ENCODE measurements around the gene ATXN7L1.

The ATXN7L1 gene

DNA sequence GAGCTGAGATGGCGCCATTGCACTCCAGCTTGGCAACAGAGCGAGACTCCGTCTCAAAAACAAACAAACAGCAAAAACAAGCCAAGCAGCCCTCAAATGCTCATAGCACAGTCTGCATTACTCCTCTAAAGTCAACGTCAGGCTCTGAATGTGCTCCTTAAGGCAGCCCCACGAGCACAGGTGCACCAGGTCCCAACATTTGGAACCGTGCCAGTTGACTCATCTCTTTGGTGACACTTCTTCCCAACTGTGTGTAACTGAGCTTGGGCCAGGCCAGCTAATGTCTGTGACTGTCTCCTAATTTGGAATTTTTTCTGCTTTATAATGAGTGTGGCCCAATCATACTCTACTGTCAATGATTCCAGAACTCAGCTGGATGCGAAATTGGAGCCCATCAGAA lies 228.8 kb downstream of the ATXN7L1 start:
- DNase-seq (ENCODE audit: low read depth in 2 of 2): peak in 1 of 2 donors; percentile 9

DNA sequence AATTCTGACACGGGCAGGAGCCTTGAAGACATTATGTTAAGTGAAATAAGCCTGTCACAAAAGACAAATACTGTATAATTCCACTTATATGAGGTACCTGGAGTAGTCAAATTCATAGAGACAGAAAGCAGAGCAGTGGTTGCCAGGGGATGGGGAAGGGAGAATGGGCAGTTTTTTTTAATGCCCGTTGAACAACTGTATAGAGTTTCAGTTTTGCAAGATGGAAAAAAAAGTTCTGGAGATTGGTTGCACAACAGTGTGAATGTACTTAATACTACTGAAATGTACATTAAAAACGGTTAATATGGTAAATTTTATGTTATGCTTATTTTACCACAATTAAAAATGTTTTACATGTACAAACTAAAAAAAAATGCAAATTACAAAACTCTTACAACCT lies 231.5 kb downstream of the ATXN7L1 start:
- DNase-seq (ENCODE audit: low read depth in 2 of 2): no peak

DNA sequence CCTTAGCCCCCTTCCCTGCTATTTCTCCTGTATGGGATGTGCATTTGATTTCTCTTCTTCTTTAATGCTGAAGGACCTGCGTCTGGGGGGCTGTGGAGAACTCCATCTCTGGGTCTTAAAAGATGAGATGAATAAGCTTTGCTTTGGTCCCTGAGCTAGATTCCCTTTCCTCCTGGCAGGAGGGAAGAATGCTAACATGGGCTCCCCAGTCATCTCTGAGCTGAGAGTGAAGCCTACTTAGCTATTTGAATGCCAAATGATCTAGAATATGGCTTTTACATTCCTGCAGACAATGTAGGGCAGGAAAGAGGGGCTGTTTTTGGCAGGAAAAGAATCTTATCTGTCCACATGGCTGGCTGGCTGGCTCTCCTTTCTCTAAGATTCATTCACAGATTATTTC lies 232.5 kb downstream of the ATXN7L1 start:
- DNase-seq (ENCODE audit: low read depth in 2 of 2): no peak

DNA sequence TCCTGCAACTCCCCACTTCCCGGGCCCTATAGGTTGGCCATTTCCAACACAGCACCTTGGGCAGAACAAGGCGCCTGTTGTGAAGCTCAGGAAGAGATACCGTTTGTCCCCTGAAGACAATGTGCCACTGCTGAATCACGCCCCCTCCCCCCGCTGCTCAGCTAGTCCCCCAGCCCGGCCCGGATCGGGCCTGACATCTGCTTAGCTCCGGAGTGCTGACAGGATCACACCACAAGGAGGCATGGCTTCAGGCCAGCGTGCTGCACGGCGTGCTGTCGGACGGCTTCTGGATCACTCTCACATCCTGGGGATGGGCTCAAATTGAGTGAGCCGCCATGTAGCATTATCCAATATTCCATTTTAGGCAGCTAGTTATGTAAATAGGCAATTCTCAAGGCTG lies 233.0 kb downstream of the ATXN7L1 start:
- DNase-seq (ENCODE audit: low read depth in 2 of 2): no peak

DNA sequence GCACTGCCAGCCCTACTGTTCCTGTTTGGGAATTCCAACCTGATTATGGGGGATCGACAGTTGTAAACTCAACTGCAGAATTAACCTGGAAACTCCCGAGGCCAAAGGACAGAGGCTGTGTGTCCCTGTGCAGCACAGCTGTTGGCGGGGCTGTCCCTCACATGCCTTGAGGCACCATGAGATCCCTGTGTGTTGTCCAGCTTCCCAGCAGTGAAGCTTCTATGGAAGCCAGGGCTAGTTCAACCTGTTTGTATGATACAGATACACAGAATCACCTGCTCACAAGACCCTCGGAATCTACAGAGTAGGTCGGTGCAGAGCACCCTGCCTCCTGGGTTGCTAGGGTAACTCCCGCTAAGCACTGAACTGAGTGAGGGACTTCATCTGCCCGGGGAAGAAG lies 234.1 kb downstream of the ATXN7L1 start:
- no peak for DNase-seq (ENCODE audit: low read depth in 2 of 2)

DNA sequence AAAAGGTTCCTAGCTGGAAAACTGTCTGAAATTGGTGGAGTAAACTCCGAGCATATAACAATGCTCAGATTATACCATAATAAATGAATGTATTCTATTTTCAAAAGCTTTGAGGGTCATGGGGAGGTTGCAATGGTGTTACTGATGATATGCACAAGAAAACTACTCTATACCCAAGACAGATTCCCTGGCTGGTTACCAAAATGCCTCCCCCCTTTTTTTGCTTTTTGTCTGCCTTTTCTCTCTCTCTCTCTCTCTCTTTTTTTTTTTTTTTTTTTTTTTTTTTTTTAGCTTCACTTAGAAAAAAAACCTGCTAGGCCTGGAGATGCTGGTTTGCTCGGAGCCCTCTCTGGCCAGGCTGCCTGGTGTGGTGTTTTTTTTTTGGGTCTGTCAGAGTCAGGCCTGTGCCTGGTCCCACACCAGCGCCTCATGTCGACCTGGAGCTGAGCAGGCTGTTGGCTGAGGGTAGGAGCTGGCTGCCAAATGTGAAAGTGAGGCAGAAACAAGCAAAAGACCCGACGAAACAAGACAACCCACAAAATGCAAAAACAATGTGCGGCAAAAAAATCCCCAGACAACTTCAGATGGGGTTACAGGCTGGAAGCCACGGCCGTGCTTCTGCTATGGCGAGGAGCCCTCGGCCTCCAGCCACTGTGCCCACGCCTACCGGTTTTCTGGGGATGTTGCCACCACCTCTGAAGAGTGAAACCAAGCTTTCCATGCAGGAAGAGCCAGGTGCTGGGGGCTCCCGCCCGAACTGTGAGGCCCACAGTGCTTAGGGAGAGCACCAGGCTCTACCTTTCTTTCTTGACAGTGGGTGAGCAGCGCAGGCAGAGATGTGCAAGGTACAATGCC lies 235.2 kb downstream of the ATXN7L1 start:
- DNase-seq (ENCODE audit: low read depth in 2 of 2): no peak

DNA sequence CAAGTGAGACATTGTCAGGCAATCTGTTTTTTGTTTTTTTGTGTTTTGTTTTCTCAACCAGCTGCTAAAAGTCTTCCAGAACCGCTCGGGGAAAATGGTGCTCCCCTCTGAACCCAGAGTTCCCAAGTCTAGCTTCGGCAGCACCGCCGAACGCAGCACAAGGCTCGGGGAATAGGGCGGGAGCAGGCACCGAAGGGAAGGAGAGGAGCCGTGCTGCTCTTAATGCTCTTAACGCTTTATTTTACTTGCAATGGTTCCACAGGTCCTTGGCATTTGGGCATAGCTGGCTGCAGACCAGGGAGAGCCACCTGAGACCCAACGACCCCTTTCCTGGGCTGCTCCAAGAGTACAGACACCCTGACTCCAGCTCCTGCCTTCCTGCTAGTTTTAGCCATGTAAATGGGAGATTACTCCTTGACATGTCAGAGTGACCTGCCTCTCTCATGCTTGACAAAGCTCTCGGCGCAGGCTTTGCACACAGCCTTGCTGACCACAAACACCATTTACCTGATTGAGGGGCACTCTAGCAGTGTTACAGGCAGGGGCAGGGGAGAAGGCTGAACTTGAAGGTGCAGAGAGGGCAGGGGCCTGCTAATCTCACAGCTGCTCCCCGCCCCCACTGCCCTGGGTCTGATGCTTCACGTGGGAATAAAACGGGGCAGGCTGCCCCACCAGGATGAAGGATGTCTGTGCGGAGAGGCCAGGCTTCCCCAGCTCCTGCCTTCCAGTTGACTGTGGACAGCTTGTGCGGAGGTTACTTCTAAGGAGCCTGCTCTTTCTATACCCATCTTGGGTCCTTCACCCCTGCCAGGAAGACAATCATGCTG lies 236.5 kb downstream of the ATXN7L1 start:
- DNase-seq (ENCODE audit: low read depth in 2 of 2): no peak

DNA sequence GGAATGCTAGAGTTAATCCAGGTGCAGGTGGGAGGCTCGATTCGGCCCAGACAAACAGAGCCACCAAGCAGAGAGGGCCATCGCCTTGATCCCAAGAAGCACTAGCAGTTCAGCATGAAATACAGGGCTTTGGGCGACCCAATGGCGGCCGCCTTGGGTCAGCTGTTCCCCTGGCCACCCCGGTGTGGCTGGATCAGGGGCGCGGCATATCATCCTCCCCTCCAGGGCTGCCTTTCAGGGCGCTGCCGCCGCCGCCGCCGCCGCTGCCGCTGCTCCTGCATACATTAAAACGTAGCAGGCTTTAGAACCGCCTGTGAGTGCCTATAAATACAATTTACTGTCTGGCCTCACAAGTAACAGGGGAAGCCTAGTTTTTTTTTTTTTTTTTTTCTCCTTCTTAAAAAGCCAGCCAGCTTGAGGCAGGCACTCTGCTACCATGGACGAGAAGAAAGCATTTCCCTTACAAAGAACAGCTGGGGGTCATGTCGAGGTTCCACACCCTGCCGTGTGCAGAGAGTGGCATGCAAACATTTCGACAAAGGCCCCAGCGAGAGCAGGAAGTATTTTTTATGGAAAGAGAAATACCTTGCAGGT lies 237.4 kb downstream of the ATXN7L1 start:
- no peak for DNase-seq (ENCODE audit: low read depth in 2 of 2)

DNA sequence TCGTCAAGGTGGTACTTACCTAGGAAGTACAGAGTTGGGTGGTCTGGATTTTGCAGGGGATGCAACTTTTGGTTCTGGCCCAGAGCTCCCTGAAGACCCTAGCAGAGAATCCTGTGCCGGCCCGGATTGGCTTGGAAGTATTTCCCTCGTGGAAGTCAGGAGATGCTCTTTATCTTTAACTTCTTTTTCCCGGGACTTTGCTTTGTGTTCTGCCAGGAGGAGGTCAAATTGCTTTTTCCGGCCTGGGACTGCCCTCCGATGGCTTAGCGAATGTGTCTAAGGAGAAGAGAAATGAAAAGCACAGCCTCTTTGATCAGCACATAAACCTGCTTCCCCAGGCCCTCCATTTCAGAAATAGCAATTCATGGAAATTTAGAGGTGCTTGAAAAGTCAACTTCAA lies 238.1 kb downstream of the ATXN7L1 start:
- no peak for DNase-seq (ENCODE audit: low read depth in 2 of 2)

DNA sequence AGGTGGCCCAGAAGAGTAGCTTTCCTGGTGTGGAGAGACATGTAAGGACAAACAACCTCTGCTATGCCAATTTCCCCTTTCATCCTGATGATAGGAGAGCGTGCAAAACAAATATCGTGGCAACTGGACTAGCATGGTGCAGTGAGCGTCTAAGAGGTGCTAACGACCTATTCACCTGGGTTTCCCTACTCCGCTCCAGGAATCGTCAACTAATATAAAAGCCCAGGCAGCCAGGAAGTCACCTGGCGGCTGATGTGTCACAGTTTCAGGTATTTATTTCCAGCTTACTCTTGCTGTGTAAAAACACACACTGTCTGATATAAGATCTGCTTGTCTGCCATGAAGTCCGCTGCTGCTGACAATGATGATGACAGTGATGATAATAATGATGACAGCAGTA lies 238.6 kb downstream of the ATXN7L1 start:
- no peak for DNase-seq (ENCODE audit: low read depth in 2 of 2)

DNA sequence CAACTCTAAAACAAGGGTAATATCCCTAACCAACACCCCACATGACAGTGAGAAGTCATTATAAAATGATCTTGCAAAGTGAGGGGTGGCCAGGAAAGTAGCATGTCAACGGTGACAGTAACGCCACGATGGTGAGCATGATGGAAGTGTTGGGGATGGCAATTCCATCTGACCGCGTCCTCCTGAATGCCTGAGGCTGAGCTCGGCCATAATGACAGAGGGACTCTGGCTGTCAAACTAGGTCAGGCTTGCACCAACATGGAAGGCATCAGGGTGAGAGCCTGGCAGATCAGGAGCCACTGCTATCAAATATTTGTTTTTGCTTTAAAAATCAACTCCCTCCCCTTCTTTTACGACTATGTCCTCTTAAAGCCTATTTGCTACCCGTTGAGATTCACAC lies 239.4 kb downstream of the ATXN7L1 start:
- DNase-seq (ENCODE audit: low read depth in 2 of 2): no peak

DNA sequence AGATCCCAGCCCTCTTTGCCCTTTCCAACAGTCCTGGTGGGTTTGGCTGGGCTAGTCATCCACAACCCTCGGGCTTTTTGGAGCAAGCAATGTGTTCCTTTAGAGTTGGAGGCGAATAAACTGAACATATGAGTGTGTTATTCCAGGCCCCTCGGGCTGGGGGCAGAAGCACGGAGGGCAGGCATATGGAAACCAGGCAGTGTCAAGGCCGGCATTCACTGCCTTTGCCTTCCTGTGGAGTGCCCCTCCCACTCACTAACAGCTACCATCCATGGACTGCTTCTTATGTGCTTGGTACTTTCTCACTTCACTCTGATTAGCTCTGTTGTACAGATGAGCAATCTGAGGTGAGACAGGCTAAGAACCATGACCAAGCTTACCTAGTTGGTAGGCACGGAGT lies 241.2 kb downstream of the ATXN7L1 start:
- DNase-seq (ENCODE audit: low read depth in 2 of 2): no peak

DNA sequence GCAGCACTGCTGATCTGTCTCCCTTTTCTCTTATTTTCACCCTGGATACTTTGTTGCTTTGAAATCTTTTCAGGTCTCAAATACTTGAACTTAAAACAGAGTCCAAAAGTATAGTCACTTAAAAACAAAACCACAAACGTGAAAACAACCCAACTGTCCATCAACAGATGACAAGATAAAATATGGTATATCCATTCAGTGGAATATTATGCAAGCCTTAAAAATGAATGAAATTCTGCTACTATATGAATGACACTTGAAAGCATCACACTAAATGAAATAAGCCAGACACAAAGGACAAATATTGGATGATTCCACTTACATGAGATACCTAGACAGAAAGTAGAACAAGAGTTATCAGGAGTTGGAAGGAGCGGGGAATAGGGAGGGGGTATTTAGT lies 250.4 kb downstream of the ATXN7L1 start:
- DNase-seq (ENCODE audit: low read depth in 2 of 2): no peak

DNA sequence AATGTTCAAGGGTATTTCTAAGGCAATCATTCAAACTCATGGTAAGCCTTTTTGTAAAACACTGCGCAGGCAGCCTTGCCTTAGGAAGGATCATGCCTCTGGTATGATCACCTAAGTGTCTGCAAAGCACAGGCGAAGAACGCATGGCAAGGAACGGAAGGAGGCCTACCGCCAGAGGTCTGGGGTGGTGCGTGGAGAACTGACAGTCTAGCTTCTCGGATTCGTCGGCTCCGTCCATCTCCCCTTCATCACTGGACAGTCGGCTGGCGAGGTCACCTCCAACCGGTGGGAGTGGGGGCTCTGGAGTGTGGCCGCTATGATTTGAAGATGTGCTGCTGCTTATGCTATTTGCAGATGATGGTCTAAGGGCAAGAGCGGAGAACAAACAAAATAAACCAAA lies 252.5 kb downstream of the ATXN7L1 start:
- DNase-seq (ENCODE audit: low read depth in 2 of 2): no peak

DNA sequence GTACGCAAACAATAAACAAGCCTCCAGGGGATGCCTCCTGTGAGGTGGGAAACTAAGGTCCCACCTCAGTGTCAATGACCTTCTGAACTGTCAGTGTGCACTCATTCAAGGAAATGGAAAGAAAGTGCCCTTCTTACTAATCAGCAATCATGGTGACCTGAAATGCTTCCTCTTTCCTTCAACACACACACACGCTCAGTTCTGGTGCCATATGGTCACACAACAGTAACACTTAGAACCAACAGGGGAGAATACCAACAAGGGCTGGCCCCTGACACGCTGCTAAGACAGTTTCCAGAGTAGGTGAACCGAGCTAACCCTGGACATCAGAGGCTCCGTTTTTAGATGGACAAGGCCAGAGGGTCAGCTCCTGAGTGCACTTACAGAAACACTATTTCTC lies 253.0 kb downstream of the ATXN7L1 start:
- DNase-seq (ENCODE audit: low read depth in 2 of 2): no peak

DNA sequence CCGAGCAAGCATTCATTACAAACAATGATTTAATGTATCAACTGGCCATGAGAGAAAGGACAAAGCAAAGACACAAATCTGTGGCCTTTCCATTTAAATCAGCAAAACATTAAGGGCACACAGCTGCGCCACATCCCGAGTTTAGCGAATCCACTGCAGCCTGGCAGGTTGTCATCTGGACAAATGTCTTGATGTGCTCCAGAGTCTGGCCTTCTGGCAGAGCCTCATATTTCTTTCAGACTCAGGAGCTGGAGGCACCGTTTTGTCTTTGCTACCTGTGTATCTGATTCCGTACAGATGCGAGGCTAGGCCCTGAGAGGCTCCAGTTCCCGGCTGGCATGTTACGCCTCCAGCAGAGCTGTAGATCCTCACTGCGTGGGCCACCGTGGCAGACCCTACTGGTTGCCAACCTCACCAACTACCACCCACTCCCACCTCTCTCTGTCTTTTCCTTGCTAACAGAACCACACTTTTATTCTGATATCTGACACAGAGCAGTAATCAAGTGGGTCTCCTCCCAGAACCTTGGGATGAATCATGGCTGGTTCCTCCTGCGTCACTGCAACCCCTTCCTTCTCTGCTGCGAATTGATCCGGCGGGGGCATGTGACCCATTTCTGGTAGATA lies 254.2 kb downstream of the ATXN7L1 start:
- no peak for DNase-seq (ENCODE audit: low read depth in 2 of 2)

DNA sequence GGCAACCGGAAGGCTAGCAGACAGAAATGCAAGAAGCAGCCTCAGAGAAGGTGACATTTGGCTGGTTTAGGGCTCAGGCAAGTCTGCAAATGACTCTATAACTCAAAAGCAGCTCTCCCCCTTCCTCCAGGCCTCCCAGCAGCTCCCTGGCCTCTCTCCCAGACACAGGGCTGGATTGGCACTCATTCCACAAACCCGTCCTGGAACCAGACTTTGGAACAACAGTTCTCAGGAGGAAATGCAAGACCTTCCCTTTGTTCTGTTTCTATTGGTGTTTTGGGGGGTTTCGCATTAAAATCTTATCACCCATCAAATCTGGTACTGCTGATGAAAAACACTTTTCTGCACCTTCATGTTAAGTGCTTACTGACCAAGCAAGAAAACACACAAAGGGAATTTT lies 254.8 kb downstream of the ATXN7L1 start:
- DNase-seq (ENCODE audit: low read depth in 2 of 2): no peak

DNA sequence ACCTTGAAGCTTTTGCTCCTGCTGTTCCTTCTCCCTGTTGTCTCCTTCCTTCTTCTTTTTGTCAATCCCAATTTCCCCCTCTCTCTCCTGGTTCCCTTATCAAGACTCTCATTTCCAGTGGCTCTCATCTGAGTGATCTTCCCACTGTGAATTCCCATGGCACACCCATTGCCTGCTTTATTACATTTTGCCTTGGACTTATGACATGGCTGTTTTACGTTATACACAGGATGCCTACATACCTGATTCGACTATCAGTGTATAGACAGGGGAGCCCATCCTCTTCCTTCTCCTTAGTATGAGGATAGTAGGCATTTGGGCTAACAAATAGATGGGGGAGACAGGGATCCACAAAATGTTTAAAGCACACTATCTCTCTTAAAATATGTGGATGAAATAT lies 255.2 kb downstream of the ATXN7L1 start:
- no peak for DNase-seq (ENCODE audit: low read depth in 2 of 2)

DNA sequence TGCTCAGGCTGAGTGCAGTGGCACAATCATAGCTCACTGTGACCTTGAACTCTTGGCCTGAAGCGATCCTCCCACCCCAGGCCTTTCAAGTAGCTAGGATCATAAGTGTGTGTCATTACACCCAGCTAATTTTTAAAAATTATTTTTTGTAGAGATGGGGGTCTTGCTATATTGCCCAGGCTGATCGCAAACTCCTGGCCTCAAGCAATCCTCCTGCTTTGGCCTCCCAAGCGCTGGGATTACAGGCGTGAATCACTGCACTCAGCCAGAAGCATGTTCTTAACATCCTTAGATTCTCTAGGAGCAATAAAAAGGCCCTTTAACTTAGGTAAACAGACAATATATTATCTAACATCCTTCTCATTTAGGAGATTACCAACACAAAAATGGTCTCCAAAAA lies 256.8 kb downstream of the ATXN7L1 start:
- DNase-seq (ENCODE audit: low read depth in 2 of 2): no peak

DNA sequence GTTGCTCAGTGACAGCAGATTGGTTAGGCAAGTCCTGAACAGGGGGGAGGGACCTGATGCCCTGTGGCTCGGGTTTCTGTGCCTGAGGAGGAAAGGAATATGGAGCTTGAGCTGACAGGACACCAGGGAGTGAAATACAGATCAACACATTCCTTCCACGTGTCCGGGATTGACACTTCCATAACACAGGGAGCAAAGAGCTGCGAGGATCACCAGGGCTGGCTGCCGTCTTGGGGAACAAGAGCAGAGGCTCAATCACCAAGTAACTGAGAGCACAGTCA lies 258.4 kb downstream of the ATXN7L1 start:
- DNase-seq (ENCODE audit: low read depth in 2 of 2): no peak

DNA sequence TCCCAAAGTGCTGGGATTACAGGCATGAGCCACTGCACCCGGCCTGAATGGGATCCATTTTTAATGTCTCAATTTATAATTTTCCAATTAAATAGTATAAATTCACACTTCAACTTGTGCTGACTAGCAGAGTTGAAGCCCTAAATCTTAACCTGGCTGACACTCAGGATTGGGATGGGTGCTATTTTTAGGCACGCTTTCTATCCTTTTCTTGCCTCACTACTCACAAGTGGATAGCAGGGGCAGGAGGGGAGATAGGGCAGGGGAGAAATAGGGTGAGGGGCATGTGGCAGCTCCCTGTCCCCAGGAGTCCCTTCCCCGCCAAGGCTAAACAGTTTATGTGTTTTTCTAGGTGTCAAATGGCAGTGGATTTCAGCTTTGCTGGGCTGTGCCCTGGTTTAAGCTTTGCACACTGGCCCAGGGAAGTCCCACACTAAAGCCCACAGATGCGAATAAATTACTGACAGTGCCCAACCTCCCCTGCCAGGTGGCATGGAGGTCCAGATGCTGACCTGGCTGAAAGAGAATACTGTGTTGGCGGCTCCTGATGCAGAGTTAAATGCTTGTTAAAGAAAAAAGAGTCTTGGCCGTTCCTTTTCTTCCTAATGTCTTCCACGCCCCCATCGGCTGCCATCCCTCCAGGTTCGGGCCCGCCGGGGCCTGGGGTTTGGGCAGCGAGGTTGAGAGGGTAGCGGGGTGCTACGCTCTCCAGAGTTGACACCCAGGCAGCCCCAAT lies 259.0 kb downstream of the ATXN7L1 start:
- DNase-seq (ENCODE audit: low read depth in 2 of 2): no peak

DNA sequence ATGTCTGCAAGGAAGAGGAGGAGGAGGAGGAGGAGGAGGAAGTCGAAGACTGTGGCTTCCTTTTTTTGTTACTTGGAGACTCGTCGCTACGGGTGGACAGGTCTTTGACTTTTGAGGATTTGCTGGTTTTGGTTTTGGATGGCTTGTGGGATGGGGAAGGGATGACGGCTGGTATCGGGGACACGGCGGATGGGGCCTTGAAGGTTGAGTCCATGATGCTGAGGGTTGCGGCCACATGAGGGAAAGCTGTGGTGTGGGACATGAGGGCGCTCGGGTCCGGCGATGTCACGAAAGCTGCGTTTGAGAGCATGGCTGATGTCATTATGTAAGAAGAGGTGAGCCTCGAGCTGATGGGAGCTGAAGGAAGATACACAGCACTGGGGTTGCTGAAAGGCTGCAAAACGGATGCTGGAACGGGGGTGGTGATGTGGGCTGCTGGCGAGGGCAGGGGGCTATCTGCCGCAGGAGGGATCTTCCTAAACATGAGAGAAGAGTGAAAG lies 262.0 kb downstream of the ATXN7L1 start:
- no peak for DNase-seq (ENCODE audit: low read depth in 2 of 2)

All from activated CD4-positive, alpha-beta T cell treated with anti-CD3 and anti-CD28 coated beads for 24 hours (primary cell).